GM19099 (cell line): ENCODE results near the gene RWDD1.

ENCODE experiments used
- POLR2A ChIP-seq: IDR thresholded peaks from 3 replicates; pipeline ENCODE4 v1.6.1; 2011; ENCODE audit warnings: low read depth; ENCODE audit not compliant: insufficient read length; ENCODE audit errors: extremely low read depth

RWDD1 gene

DNA sequence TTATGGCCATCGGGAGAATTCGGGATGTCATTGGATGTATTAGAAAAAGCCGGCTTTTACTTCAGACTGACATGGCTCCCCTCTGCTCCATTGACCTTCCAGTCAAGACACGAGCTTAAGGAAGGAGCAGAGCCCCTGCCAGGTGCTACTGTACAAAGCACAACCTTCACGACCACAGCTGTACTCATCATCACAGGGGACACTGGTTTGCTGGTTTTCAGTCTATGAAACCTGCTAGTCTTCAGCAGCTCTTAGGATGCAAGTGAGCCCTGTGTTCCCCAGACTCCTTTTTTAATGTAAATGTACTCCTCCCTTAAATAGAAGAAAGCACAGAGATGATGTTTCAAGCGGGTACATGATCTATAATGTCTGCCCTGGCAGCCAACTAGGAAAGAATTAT lies 23.9 kb upstream of the RWDD1 start:
- no peak for TF ChIP-seq POLR2A

DNA sequence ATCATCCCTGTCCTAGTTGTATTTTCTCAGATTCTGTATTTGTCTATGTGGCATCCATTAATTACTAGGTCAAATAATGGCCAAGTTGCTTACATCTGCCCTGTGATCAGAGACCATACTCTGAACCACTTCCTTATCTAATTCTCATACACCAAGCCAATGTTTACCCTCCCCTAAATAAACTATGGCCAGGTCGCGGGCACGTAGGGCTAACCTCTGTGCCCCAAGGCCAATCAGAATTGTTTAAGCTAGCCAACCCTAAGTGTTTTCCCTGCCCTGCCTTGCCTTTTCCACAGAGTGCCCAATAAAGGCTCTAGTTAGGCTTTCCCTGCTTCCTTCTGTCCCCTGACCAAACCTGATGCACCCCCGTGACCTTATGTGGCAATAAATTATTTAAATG lies 20.5 kb upstream of the RWDD1 start:
- TF ChIP-seq POLR2A, result no peak

DNA sequence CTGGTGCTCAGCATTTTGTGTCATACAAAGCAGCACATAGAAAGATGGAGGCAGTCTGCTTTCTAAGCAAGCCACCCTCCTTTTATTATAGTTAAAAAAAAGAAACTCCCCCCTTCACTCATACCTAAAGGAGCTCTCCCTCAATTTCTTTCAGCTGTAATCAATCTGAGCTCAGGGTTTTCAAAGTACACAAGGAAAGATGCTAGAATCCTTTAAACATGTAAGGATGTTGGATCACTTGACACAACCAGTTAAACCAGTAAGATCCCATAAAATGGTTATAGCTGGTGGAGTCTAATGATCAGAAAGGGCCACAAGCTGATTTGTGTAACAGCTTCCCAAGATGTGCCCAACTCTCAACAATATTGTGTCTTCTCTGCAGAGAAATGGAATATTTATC lies 17.9 kb upstream of the RWDD1 start, which contains the start of gene CALHM4:
CALHM4 (plus strand) TSS at position 301 of the 400 bp plus-strand sequence; CDS start at position 344, 43 bp downstream.
- TF ChIP-seq POLR2A, result no peak

DNA sequence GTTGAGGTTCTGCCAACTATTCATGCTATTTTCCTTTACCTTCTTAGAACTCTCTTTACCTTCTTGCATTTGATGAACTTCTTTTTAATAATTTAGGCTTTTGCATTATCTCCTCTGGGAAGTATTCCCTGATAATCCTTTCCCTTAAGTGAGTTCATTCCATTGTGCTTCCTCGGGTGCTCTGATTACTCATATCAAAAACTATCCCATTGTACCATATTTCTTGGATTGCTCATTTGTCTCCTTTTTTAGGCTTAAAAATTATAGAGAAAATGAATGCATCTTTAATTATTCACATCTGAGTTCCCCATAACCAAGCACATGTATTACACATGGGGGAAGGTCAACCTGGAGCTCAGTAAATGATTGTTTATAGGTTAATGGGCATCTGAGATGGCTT lies 15.2 kb upstream of the RWDD1 start:
- no peak for TF ChIP-seq POLR2A

DNA sequence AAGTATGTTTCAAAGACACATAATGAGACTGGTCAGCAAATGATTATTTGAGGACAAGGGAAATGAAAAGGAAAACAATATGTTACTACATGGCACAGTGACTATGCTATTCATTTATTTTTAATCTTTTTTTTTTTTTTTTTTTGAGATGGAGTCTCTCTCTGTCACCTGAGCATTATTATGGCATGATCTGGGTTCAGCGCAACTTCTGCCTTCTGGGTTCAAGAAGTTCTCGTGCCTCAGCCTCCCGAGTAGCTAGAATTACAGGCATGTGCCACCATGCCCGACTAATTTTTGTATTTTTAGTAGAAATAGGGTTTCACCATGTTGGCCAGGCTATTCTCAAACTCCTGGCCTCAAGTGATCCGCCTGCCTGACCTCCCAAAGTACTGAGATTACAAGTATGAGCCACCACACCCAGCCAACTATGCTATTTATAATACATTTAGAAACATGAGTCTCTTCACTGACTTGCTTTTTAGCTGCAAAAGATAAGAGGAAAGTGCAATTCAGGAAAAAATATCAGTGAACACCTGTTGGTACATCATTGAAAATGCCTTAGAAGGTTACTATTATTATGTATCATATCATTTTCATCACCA lies 14.4 kb upstream of the RWDD1 start:
- no peak for TF ChIP-seq POLR2A

DNA sequence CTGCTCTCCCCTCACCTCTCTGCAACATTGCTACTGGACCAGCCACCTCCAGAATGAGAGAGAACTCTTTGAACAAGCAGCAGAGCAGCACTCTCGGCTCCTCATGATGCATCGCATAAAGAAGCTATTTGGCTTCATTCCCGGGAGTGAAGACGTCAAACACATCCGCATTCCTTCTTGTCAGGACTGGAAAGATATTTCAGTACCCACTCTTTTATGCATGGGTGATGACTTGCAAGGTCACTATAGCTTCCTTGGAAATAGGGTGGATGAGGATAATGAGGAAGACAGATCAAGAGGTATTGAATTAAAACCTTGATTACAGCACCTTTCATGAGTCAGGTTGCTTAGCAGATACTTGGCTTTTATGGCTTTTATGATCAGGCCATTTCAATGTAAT lies 13.4 kb upstream of the RWDD1 start:
- TF ChIP-seq POLR2A, result no peak

DNA sequence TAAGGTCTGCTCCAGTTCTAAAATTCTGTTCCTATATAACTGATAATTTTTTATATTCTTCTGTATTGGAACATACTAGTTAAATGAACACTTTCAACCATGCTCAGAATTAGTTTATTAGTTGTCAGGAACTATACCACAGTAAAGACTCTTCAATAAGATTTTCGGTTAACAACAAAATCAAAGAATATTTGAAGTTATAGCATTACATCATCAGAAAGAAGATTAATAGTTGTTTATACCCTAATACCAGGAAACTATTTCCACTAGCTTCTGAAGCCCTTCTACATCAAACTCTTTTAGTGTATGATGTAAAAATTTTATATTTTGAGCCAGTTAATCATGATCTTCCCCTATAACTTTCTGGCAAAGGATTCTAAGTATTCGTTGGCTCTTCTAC lies 11.2 kb upstream of the RWDD1 start:
- no peak for TF ChIP-seq POLR2A

DNA sequence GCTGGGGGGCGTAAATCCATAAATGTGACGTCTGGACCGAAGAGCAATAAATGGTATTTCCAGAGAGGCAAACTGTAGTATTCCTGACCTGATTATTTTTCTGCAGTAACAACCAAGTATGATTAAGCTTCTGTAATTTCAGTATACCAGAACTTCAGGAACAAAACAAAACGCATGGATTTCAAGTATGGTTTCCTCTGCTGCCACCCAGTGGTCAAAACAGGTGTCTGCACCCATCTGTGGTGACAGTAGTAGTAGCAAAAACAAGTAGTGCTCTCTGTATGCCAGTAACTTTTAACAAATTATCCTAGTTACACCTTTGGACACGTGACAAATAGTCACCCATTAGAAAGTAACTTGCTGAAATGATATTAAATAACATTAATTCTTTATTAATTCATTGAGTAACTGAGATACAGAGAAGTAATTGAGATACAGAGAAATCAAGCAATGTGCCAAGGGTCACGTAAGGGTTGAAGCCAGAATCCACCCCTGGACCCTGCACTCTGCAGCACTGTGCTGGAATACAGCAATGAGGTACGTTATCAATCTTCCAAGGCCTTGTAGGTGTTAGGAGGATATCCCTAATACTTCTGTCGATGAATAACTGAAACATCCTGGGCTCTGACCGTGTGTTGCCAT lies 9.8 kb upstream of the RWDD1 start:
- TF ChIP-seq POLR2A, result no peak

DNA sequence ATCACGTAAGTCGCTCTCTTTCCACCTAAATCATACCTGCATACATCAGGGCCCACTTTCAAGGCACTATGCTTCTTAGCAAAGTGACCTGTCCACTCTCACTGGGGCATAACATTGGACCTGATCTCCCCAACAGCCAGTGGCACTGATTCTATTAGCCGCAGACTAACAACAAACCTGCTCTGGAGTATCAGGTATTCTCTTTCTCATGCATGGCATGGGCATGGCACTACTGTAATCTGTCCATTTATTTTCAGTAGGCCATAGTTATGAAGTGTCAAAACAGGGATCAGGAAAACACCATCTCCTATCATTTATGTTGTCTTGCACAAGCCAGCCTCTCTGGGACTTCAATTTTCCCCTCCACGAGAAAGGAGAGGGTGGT lies 9.3 kb upstream of the RWDD1 start:
- TF ChIP-seq POLR2A, result no peak

DNA sequence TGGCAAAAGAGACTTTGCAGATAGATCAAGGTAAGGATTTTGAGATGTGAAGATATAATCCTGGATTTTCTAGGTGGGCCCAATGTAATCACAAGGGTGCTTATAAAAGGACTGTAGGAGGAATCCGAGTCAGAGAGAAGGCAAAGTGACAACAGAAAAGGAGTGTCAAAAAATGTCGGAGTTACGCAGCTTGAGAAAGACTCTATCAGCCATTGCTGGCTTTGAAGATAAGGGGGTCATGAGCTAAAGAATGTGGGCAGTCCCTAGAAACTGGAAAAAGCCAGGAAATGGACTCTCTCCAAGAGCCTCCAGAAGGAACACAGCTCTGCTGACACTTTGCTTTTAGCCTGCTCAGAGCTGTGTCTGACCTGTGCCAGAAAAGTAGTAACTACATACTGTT lies 8.7 kb upstream of the RWDD1 start:
- no peak for TF ChIP-seq POLR2A

DNA sequence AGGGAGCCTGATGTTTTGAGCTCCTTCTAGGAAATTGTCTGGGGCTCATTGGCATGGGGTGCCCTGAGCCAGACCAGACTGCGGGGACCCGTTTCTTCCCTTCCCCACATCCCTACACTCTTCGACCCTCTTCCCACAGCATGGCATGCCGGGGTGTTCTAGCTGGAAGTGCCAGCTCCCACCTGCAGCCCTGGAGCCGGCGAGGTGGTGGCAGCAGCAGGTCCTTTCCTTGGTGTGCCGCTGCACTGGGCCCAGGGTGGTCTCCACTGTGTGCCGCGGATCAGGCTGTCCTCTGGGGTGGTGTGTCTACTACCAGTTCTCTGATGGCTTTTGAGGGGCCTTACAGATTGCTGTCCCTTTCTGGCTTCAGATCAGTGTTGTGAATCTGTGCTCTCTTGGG lies 7.5 kb upstream of the RWDD1 start:
- TF ChIP-seq POLR2A, result no peak

DNA sequence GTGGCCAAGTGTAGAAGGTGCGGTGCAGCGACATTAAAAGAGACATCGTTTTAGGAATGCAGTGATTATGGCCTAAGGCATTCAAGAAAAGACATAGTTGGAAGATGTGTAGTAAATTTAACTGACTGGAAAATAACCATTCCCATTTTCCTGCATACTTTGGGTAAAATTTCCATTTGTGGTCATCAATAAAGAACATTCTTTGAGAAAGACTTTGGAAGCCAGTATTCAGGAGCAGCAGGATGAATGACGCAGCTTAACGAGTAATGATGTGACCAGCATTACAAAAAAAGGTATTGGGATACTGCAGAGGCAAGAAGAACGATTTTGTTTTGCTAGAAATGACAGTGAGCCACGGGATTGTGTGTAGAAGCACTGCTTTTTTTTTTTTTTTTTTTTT lies 7.0 kb upstream of the RWDD1 start:
- no peak for TF ChIP-seq POLR2A

DNA sequence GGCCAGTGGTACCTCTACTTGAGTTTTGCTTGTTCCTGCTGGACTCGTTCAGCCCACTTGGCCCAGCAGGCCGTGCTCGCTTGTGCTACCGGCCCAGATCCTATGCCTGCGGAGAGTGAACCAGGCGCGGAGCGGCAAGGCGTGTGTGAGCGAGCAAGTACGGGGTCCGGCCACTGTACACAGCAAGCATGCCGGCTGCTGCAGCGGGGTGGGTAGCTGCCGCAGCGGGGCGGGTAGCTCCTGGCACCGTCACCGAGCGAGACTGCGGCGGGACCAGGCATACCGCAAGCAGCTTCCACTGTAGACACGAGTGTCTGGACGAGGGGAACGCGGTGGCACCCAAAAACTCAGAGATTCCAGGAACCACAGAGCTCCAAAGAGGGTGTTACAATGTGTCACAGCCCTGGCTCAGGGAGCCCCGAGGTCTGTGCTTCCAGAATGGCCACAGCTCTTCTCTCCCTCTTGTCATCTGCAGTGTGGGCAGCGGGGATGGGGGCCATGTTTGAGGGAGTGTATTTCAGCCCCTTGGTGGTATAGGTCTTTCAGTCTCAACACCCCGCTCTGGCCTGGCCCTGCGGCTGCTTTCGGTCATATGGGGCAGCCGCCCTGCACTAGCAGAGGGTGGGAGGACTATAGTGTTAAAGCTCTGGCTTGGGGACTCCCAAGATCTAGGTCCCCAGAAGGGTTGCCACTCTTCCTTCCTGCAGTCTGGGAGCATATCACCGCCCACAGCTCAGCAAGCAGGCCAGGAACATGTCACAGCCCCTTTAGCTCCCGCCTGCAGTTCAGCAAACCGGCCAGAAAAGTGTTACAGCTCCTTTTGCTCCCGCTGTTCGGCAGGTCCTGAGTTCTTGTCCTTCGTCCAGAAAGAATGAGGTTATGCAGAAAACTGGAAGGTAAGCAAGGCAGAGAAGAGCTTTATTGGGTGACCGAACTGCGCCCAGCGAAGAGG lies 6.1 kb upstream of the RWDD1 start:
- no peak for TF ChIP-seq POLR2A

DNA sequence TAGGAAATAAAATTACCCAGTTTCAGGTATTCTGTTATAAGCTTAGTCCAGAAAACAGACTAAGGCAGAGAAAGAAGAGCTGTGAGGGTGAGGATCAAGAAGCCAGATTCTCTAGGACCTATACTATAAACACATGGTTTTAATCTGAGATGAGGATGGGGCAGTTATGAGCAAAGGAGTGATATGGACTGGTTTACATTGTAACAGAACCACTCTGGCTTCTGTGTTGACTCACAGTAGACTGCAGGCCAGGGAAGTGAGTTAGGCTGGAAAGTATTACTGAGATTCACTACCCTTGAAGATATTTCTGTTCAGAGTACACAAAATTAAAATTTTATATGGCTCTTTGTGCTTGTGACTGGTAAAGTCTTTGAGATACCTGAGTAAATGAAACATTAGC lies 3.2 kb upstream of the RWDD1 start:
- TF ChIP-seq POLR2A, result no peak

DNA sequence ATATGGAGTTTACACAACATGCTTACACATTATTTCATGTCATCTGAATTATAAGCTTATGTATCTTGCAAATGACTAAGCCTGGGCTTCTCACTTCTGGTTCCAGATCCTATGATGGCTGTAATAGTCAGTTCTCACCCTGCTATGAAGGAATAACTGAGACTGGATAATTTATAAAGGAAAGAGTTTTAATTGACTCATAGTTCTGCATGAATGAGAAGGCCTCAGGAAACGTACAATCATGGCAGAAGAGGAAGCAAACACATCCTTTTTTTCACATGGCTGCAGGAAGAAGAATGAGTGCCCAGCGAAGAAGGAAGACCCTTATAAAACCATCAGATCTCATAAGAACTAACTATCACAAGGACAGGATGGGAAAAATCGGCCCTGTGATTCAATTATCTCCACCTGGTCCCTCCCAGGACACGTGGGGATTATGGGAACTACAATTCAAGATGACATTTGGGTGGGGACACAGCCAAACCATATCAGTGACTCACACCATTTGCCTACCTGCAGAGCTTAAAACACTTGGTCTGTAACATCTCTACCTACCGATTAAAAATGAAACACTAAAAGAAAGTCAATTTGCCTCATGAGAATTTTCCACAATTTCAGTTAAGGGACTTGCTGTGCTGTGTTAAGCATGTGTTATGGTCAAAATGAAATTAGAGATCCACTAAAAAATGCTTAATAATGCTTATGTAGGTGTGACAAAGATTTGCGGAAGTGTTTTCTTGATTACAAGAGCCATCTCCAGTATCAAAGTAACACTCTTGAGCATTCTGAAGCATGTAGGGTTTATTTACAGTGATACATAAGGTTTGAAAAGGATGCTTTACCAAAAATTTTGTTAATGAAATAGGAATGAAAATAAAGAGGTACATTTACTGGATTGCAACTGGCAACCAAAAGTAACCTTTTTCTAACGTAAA lies 2.2 kb upstream of the RWDD1 start:
- no peak for TF ChIP-seq POLR2A
